Measurements from ENCODE around the gene MAP2K5.

The MAP2K5 gene

DNA sequence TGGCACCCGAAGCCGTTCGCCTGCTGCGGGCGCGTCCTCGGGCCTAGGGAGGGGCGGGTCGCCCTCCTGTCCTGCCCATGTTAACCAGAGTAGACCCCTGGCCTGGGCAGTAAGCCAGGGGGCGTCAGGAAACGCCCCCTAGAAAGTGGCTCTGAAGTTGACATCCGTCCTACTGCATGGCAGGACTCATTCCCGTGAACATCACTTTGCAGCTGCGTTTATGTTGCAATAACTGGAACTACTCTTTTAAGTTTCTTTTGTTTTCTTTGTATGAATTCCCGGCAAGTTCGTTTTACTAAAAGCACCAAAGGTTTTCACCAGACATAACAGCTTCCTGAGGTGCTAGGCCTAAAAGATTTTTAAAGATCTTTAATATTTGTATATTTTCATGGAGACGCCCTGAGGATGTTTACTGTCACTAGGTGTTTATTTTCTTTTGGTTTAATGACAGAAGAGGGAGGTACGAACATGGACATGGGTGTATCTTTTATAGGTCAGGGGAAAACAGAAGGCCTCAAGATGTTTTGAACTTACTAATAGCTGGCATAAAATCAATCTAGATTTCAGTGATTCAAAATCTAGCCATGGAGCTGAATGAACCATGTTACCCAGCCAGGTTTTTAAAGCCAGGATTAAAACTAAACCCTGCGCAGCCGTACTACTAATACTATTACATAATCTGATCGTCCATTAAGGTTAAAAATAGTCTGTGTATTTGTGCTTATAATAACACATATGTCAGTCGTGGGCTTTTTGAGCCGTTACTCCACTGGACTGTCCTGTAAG is 20.5 kb upstream of the MAP2K5 start:
- peak in 2 of 6 experiments; percentile 46 to 47 for DNase-seq

DNA sequence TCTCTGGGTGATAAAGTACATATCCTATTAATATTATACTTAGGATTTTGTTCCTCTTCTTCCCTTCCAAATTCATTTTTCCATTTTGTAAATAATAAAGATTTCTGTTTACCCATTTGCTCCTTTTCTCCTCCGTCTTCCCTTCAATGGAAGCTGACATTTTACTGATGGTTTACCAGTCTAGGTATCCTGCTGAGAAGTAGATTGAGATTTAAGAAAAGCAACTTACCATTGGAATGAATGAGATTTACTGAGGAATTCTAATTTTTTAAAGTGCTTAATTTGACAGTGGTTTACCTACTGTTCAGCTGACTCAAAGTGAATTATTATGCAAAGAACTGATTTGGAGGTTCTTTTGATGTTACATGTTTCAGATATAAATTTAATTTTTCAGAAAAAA is 19.2 kb upstream of the MAP2K5 start:
- DNase-seq = no peak

DNA sequence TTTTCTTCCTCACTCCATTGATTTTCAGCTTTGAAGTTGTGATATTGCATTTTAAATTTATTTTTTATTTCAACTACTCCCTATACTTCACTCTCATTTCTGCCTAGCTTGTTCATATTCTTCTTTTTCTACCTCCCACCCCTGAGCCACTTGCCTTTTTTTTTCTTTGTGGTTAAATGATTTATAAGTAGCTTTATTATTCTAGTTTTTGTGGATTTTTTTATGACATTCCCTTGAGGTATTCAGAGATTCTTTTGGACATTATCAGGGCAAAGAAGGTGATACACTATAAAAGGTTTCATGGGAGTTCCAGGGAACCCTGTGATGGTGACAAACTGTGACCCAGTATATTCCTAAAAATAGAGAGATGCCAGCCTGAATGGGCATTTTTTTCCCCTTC is 18.3 kb upstream of the MAP2K5 start:
- no peak for DNase-seq

DNA sequence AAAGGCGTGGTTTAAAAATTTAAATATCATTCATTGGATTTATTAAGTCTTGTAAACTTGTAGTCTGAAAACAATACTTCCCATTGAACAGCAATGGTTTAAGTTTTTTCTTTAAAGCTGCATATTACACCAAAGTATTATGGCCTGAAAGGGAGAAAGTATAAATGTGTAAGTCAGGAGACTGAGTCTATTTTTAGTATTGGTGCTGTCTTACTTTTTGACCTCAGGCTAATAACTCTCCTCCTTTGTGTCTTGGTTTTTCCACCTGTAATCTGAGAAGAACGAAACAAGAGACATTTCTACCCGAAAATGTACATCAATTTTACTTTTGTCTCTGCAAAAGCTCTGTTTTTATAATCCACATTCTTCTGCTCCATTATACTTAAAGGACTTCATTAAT is 14.0 kb upstream of the MAP2K5 start:
- DNase-seq = no peak

DNA sequence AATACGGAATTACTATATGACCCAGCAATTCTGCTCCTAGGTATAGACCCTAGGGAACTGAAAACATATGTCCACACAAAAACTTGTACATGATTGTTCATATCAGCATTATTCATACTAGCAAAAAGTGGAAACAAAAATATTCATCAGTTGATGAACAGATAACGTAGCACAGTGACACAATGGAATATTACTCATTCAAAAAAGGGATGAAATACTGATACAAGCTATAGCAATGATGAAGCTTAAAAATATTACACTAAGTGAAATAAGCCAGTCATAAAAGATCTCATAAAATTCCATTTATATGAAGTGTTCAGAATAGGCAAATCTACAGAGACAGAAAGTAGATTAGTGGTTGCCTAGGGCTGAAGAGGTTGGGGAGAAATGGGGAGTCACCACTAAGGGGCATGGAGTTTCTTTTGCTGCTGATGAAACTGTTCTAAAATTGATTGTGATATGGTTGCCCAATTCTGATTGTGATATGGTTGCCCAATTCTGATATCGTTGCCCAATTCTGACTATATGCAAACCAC is 11.1 kb upstream of the MAP2K5 start:
- no peak for DNase-seq

DNA sequence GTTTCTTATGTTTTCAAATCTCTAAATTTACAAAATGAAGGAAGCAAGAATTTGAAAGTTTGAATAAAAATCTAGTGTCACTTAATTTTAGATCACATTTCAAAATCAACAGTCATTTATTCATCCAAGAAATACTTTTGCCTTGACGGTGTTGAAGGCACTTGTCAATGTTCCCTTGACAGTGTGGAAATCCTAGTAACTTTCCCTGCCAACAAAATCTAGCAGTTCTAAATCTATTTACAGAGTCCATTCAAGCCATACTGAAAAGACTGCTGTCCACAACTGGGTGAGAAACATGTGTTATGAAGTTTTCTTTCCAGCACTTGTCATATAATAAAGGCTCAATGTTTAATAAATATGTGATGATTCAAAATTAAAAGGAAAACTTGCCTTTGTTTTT is 8.6 kb upstream of the MAP2K5 start:
- no peak for DNase-seq

DNA sequence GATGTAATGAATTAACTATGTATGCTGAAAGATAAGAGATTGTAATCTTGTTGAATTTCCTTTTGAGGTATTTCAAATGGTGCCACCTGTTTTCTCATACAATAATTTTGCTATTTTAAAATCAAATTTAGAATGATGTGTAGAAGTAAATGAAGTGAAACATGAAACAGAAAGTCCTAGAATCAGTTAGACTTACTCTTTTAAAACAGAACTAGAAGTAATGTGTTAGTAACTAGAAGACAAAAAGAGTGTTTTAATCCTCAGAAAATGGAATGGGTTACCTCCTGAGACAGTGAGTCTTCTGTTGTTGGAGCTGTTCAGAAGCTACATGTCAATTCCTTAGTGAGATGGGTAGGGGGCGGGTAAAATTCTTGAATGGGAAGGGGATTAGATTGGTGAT is 8.1 kb upstream of the MAP2K5 start:
- no peak for DNase-seq

DNA sequence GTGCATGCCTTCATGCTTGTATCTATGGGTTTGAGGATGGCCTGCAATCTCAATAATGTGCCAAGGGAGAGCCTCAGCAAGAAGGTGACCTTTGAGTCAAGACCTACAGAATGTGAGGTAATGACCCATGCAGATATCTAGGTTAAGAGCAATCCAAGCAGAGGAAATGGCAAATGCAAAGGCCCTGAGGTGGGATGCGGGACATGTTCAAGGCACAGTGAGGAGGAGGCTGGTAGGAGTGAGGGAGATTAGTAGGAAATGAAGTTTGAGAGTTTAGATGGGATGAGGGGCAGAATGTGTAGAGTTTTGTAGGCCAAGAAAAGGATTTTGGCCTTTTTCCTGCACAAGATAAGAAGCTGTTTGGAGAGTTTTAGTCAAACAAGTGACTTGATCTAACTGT is 4.7 kb upstream of the MAP2K5 start:
- no peak for DNase-seq

DNA sequence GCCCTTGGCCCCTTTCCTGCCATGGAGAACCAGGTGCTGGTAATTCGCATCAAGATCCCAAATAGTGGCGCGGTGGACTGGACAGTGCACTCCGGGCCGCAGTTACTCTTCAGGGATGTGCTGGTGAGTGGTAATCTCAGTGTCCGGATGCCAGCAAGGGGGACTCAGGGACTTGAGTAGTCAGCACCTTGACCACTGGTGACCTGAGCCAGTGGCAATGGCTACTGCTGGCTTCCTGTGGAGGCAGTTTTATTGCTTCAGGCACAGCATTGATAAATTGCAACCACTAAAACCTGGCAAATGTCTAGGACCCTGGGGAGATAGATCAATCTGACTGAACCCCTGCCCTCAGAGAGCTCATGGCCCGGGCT is 830 bp downstream of the MAP2K5 start:
- no peak for DNase-seq

DNA sequence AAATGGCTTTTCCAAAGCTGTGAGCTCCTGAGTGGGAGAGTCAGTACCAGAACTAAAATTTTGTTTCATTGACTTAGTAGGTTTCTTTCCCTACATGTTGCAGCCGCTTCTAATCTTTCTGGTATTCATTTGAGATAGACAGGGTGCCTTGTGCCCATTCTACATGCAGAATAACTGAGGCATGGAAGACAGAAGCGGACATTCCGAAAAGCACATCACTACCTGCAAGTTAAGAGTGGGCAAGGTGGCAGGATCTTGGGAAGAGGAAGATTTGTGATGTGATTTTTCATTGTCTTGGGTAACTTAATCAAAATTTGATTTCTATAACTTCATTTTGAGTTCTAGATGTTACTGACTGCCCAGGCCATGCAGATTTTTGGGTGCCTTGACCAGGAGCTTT is 2.0 kb downstream of the MAP2K5 start:
- no peak for DNase-seq

DNA sequence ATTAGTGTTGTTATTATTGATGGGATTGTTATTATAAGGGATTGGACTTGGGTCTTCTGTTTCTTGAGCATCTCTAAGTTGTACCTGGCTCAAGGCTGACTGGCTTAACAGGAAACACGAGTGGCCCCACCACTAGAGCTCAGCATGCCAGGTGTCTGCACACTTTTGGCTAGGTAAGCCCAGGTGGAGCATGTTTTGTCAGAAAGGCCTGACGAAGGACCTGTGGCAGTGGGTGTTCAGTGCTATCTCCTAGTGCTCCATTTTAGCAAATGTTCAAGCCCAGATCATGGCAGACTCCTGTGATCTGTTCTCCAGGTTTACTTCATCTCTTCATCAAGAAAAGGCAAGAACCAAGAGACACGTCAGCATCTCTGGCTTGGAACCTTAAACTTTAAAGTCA is 3.4 kb downstream of the MAP2K5 start:
- DNase-seq = no peak

DNA sequence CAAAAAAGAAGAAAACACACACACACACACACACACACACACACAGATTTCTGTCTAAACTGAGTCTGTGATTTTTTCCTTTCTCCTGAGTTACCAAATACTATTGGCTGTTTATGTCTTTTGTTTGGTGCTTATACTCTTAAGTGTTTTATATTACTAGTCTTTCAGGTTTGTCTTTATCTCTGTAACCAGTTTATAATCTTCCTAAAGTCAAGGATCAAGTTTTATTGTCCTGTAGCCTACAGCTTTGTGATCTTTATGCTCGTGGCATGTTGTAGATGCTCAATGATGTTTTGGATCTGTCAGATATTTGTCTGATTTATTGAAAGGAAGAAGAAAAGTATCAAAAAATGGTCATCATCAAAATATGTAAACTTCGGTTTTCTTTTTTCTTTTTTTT is 4.6 kb downstream of the MAP2K5 start:
- DNase-seq = no peak

DNA sequence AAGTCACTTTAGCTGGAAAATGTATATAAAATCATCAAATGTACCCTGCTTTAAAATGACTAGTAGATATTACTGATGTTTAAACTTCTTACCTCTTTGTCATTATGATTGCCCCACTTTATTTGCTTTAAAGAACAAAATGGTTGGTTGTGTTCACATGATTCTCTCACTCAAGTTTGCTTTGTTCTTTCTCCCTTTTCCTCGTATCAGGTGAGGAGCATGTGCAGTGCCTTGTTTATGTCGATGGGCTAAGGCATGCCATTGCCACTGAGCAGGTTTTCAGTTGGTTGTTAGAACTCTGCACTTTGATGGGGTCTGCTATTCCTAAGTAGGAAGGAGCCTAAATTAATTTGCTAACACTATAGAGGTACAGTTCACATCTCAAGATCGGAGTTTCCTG is 5.3 kb downstream of the MAP2K5 start:
- DNase-seq = no peak

DNA sequence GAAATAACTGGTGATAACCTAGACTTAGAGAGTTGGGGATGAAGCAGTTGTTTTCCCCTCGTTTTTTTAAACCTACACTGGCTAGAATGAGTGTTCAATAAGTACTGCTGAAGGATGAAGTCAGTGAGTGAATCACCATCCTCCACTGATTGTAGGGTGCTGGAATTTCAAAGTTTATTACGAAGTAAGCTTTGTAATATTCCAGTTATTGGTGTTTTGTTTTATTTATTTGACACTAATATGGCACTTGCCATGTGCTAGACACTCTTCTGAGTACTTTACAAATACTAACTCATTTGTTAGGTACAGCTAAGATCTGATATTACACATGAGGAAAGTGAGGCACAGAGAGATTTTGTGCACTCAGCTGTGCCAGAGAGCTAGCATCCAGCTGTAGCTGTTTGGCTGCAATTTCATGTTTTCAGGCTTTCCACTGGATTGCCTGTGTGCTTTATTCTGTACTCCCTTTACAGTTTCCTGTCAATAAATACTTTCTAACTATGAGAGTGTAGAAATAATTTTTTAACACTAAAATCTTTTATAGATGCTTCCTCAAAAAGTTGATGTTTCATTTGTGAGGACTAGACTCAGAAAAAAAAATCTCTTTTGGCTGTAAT is 5.8 kb downstream of the MAP2K5 start:
- no peak for DNase-seq

DNA sequence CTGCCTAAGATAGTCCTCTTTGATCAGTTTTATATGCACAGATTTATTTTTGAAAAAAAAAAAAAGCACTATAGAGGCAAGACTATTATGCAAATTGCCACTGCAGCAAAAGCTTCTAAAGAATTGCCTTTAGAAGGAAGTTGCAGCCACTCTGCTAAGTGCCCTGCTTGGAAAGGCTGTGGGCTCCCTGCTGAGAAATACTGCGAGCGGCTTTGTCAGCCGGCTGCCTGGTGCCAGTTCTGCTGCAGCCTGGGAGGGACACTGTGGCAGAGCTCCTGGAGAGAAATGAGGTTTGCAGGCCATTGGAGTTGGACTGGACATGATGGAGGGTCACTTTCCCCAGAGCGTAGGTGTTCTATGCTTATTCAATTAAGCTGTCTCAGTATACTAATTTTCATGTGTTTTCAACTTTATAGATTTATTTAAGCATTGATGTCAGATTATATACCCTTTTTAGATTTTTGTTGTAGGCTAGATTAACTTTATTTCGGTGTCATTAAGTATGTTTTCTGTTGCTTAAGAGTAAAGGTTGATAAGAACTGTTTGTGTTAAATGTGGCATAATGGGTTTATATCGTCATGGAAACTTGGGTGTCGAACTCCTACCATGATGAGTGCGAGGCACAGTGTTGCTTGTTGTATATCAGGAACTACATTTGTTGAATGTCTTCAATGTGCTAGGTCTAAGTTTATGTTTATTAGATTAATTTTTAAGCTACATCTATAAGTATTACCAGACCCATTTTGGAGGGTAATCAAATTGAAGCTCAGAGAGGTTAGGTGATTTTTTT is 6.6 kb downstream of the MAP2K5 start:
- no peak for DNase-seq

DNA sequence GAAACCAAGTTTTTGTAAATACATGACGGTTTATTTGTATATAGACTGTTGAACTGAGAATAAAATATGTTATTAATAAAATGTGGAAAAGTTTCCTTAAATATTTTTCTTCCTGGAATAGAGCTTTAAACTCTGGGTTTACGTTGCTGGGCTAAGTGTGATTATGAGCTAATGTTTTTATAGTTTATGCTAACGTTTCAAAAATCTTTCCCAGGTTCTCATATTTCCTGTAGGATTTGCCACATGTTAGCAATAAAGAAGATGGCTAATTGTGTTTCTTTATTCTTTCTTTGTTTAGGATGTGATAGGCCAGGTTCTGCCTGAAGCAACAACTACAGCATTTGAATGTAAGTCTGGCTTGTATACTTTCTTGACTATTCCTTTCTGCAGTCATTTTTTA is 7.2 kb downstream of the MAP2K5 start:
- DNase-seq = no peak

DNA sequence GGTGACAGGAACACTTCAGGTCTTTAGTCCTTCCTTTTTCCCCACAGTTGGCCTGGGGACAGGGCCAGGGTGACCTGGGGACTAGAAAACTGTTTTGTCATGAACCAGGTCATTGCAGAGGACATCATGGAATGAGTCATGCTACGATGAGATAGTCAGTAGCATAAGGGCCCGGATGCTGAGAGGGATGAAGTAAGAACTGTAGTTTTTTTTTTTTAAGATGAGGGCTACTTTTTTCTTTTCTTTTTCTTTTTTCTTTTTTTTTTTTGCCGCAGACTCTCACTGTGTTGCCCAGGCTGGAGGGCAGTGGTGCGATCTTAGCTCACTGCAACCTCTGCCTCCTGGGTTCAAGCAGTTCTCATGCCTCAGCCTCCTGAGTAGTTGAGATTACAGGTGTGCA is 8.0 kb downstream of the MAP2K5 start:
- DNase-seq = no peak

DNA sequence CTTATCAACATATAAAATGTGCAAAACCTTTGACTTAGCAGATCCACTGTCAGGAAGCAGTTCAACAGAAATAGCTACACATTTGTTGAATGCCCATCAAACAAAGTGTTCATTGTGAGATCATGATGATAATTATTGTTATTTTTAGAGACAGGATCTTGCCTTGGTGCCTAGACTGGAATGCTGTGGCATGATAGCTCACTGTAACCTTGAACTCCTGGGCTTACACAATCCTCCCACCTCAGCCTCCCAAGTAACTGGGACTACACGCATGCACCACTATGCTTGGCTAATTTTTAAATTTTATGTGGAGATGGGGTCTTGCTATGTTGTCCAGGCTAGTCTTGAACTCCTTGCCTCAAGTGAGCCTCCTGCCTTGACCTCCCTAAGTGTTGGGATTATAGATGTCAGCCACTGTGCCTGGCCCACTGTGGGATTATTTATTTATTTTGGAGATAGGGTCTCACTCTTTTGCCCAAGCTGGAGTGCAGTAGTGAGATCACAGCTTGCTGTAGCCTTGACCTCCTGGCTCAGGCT is 8.8 kb downstream of the MAP2K5 start:
- DNase-seq = no peak

DNA sequence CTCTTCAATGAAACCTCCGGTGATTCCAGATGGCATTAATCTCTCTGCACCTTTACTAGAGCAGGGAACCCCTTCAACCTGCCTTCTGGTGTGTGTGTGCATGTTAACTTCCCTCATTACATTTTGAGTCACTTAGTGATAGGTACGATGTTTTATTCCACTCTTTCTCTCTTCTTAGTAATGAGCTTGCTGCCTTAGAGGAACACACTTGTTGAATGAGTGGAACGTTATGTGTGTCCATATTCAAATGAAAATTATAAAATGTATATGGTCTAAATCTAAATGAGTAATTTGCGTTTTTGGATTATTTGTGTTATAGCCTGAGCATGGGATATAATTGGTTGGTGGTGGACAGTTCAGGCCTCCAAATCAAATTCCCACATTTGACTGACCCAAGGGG is 12.1 kb downstream of the MAP2K5 start:
- no peak for DNase-seq

DNA sequence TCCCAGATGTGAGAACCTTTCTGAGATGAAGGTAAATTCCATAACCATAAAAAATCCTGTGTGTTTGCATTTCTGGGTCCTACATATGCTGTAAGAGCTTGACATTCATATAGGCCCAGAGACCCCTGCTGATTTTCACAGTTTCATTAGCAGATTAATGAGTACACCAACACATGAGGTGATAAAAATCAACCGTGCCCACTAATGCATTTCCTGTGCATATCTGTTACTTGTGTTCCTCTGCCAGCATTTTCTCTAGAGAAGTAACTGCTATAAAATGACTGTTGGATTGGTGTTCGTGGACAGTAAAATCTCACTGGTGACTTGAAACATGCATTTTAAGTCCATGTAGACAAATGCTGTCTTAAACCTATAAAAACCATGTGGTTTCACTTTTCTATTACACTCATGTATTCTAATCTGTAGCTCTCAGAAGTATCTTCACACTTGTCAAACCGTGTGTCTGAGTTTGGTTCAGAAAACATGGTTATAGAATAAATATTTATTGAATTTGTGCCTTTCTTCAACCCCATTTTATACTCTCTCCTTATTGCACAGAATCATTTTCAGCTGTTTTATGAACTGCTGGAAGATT is 14.6 kb downstream of the MAP2K5 start:
- DNase-seq = no peak

DNA sequence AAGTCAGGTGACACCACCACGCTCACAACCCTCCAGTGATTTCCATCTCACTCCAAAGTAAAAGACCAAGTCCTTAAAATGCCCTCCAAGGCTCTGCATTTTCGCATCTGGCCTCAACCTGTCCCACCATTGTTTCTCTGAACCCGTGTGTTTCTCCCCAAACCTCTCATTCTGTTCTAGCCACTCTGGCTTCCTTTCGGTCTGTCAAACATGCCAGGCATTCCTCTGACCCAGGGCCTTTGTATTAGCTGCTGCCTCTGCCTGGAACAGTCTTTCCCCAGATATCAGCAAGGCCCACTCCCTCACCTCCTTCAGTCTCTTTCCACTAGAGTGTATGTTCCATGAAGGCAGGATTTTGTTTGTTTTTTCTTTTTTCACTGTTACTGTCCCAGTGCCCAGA is 16.0 kb downstream of the MAP2K5 start:
- DNase-seq = no peak

DNA sequence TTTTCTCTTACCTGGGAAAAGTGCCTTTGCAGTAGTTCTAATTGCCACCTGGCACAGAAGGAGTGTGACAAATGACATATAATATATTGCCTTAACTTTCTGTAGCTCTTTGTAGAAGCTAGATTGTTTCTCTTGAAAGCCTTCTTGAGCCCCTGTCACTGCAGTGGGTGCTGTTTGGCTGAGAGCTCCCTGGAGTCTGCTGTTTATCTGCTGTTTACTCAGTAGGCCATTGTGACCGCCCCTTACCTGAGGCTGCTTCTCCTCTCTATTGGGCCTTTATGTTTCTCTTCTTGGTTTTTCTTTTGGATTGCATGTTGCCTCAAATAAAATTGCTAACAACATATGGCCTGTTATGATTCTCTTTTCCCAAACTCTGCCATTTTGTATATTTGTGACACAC is 16.7 kb downstream of the MAP2K5 start:
- no peak for DNase-seq

DNA sequence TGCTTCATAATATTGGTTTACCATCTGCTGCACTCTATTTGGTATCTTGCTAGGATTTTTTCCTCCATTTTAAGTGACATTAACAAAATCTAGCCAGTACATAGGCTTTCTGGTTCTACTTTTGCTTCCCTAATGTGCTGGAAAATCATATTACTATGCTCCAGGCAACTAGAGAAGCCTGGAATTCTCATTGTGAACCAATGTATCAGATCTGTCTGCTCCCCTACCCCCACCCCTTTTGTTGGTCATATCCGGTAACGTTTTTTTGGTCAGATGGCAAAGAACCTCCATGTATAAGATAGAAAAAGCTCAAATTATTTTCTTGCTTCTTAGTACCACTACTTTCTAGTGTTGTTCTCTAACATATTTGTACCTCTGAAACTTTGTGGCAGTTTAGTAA is 17.1 kb downstream of the MAP2K5 start:
- no peak for DNase-seq

All from stimulated activated naive CD4-positive, alpha-beta T cell (primary cell).